DMS53 treated with DMSO at 0.1 percent for 48 hours (cell line): ENCODE data around the gene HTN1.
"Not testable (repeated sequence)": the region's sequence is repeated elsewhere in the genome, so short reads cannot be mapped to it uniquely, and the experiment has no call there.

ENCODE experiments used
- DNase-seq: peaks from one replicate; lab custom pipeline; 2025; ENCODE audit not compliant: unreplicated experiment; lab: John Stamatoyannopoulos, UW

HTN1 gene

GRCh38 chr4:70050138-70050537, at the start of gene HTN1:
Gene HTN1 (plus strand): TSS chr4:70050438. CDS start chr4:70053077, 2,639 bp downstream.
- DNase-seq, result not testable (repeated sequence)

GRCh38 chr4:70000711-70001110, 49.5 kb upstream of the HTN1 start:
- DNase-seq, result no peak

GRCh38 chr4:70002507-70002906, 47.7 kb upstream of the HTN1 start:
- DNase-seq, result no peak

GRCh38 chr4:70008771-70009170, 41.5 kb upstream of the HTN1 start:
- DNase-seq, result no peak

GRCh38 chr4:70019006-70019405, 31.2 kb upstream of the HTN1 start:
- not testable (repeated sequence) for DNase-seq

- DNase-seq, result no peak
These were observed 27.0 kb upstream of the HTN1 start for GRCh38 chr4:70023218-70023617.

GRCh38 chr4:70027011-70027410, 23.2 kb upstream of the HTN1 start:
- no peak for DNase-seq

- not testable (repeated sequence) for DNase-seq
These were observed 22.1 kb upstream of the HTN1 start, which contains the start of gene HTN3 for GRCh38 chr4:70028159-70028558. Gene HTN3 (plus strand): TSS chr4:70028459. CDS start chr4:70030741, 2,282 bp downstream.

GRCh38 chr4:70037559-70037958, 12.7 kb upstream of the HTN1 start:
- not testable (repeated sequence) for DNase-seq

GRCh38 chr4:70039928-70040327, 10.3 kb upstream of the HTN1 start:
- DNase-seq, result not testable (repeated sequence)

GRCh38 chr4:70041652-70042286, 8.5 kb upstream of the HTN1 start:
- DNase-seq, result no peak

GRCh38 chr4:70056534-70056933, 6.3 kb downstream of the HTN1 start:
- not testable (repeated sequence) for DNase-seq

- DNase-seq, result no peak
These were observed 7.4 kb downstream of the HTN1 start for GRCh38 chr4:70057651-70058050.

GRCh38 chr4:70059149-70059548, 8.9 kb downstream of the HTN1 start:
- DNase-seq, result no peak

- DNase-seq, result no peak
These were observed 11.8 kb downstream of the HTN1 start for GRCh38 chr4:70062000-70062399.

- no peak for DNase-seq
These were observed 30.0 kb downstream of the HTN1 start for GRCh38 chr4:70080205-70080604.

- no peak for DNase-seq
These were observed 49.0 kb downstream of the HTN1 start for GRCh38 chr4:70099206-70099605.
